H9 (cell line): ENCODE results near the gene PIN1. TPM values are rescaled to one million over a fixed set of nuclear protein-coding genes. Genes with fewer than 3 reads are reported as not detected.

Experiments used
- DNase-seq: peaks from one replicate; pipeline ENCODE4 v3.0.0-alpha.2; 2017
- H2AFZ ChIP-seq: one replicate; pipeline ENCODE4 v1.6.1; 2013; ENCODE audit warnings: mild to moderate bottlenecking, low read length, control low read depth, moderate library complexity
- H2AK5ac ChIP-seq: 2 replicates; pipeline ENCODE4 v1.6.1; 2013; ENCODE audit warnings: low read length, control low read depth, mixed read lengths; ENCODE audit not compliant: insufficient read length
- H2BK120ac ChIP-seq: one replicate; pipeline ENCODE4 v1.6.1; 2013; ENCODE audit warnings: low read depth, mild to moderate bottlenecking, low read length, control low read depth, inconsistent platforms; ENCODE audit not compliant: poor library complexity, severe bottlenecking
- H2BK12ac ChIP-seq: 2 replicates; pipeline ENCODE4 v1.6.1; 2013; ENCODE audit warnings: low read length, control low read depth, mixed read lengths, low read depth; ENCODE audit not compliant: insufficient read length
- H2BK15ac ChIP-seq: 2 replicates; pipeline ENCODE4 v1.6.1; 2013; ENCODE audit warnings: low read depth, low read length, control low read depth
- H2BK20ac ChIP-seq: one replicate; pipeline ENCODE4 v1.6.1; 2013; ENCODE audit warnings: low read depth, mild to moderate bottlenecking, low read length, control low read depth, inconsistent platforms; ENCODE audit not compliant: poor library complexity, severe bottlenecking
- H2BK5ac ChIP-seq: 2 replicates; pipeline ENCODE4 v1.6.1; 2013; ENCODE audit warnings: low read length, control low read depth, mixed read lengths; ENCODE audit not compliant: insufficient read length
- H3K14ac ChIP-seq: 2 replicates; pipeline ENCODE4 v1.6.1; 2013; ENCODE audit warnings: low read length, control low read depth; ENCODE audit not compliant: insufficient read depth
- H3K18ac ChIP-seq: 2 replicates; pipeline ENCODE4 v1.6.1; 2013; ENCODE audit warnings: low read depth, mild to moderate bottlenecking, mixed read lengths, low read length, control low read depth; ENCODE audit not compliant: insufficient read length
- H3K23ac ChIP-seq: 2 replicates; pipeline ENCODE4 v1.6.1; 2013; ENCODE audit warnings: low read length, control low read depth, mixed read lengths, low read depth; ENCODE audit not compliant: insufficient read length
- H3K23me2 ChIP-seq: 2 replicates; pipeline ENCODE4 v1.6.1; 2013; ENCODE audit warnings: low read depth, mild to moderate bottlenecking, mixed read lengths, low read length, control low read depth; ENCODE audit not compliant: insufficient read length, poor library complexity, severe bottlenecking
- H3K27ac ChIP-seq: 2 replicates; pipeline ENCODE4 v1.5.1; 2013; ENCODE audit warnings: low read length, control low read depth, mixed read lengths, low read depth; ENCODE audit not compliant: insufficient read length
- H3K27me3 ChIP-seq: 2 replicates; pipeline ENCODE4 v1.6.1; 2013; ENCODE audit warnings: low read length, control low read depth, inconsistent platforms; ENCODE audit not compliant: insufficient read depth
- H3K4ac ChIP-seq: 2 replicates; pipeline ENCODE4 v1.6.1; 2013; ENCODE audit warnings: low read depth, mild to moderate bottlenecking, control low read depth, inconsistent platforms, low read length, moderate library complexity
- H3K4me1 ChIP-seq: 2 replicates; pipeline ENCODE4 v1.6.1; 2013; ENCODE audit warnings: low read length, control low read depth, inconsistent platforms; ENCODE audit not compliant: insufficient read depth
- H3K4me2 ChIP-seq: 2 replicates; pipeline ENCODE4 v1.6.1; 2013; ENCODE audit warnings: low read length, control low read depth, mixed read lengths; ENCODE audit not compliant: insufficient read length, insufficient read depth
- H3K56ac ChIP-seq: 2 replicates; pipeline ENCODE4 v1.6.1; 2013; ENCODE audit warnings: low read depth, mild to moderate bottlenecking, mixed read lengths, low read length, control low read depth; ENCODE audit not compliant: insufficient read length
- H3K79me1 ChIP-seq: 2 replicates; pipeline ENCODE4 v1.6.1; 2013; ENCODE audit warnings: low read depth, mild to moderate bottlenecking, moderate library complexity, low read length, control low read depth, inconsistent platforms; ENCODE audit not compliant: insufficient read depth, poor library complexity, severe bottlenecking
- H3K79me2 ChIP-seq: 2 replicates; pipeline ENCODE4 v1.6.1; 2013; ENCODE audit warnings: low read length, control low read depth, inconsistent platforms; ENCODE audit not compliant: insufficient read depth
- H3K9ac ChIP-seq: 2 replicates; pipeline ENCODE4 v1.6.1; 2013; ENCODE audit warnings: low read length, control low read depth, mixed read lengths; ENCODE audit not compliant: insufficient read length; ENCODE audit errors: extremely low read depth
- H3K9me3 ChIP-seq: one replicate; pipeline ENCODE4 v1.6.1; 2013; ENCODE audit warnings: low read depth, low read length, inconsistent platforms; ENCODE audit not compliant: control insufficient read depth
- H3T11ph ChIP-seq: one replicate; pipeline ENCODE4 v1.6.1; 2013; ENCODE audit warnings: mild to moderate bottlenecking, low read length, control low read depth, inconsistent platforms
- H4K20me1 ChIP-seq: one replicate; pipeline ENCODE4 v1.6.1; 2013; ENCODE audit not compliant: control insufficient read depth, insufficient read length, insufficient read depth
- H4K5ac ChIP-seq: 2 replicates; pipeline ENCODE4 v1.6.1; 2013; ENCODE audit warnings: low read depth, mild to moderate bottlenecking, mixed read lengths, low read length, control low read depth; ENCODE audit not compliant: insufficient read length
- H4K8ac ChIP-seq: replicated peaks from 2 replicates; pipeline ENCODE4 v1.6.1; 2013; ENCODE audit warnings: low read length, control low read depth, mixed read lengths, low read depth; ENCODE audit not compliant: insufficient read length
- H4K91ac ChIP-seq: 2 replicates; pipeline ENCODE4 v1.6.1; 2013; ENCODE audit warnings: low read depth, mild to moderate bottlenecking, moderate library complexity, mixed read lengths, low read length, control low read depth; ENCODE audit not compliant: insufficient read length
- H3K27ac Mint-ChIP-seq, 3 experiments: 2 replicates in 2 of 3; 3 replicates in 1 of 3; pipeline ENCODE4 v1.8.0; 2020 to 2021; ENCODE audit warnings: mixed read lengths in 3 of 3, mild to moderate bottlenecking in 1 of 3, moderate library complexity in 1 of 3
- H3K27me3 Mint-ChIP-seq: 2 replicates; pipeline ENCODE4 v1.8.0; 2021; ENCODE audit warnings: low read depth, mild to moderate bottlenecking, moderate library complexity, mixed read lengths
- H3K36me3 Mint-ChIP-seq, 3 experiments: 2 replicates in 2 of 3; 3 replicates in 1 of 3; pipeline ENCODE4 v1.8.0; 2020 to 2021; ENCODE audit warnings: low read depth in 3 of 3, mixed read lengths in 3 of 3; ENCODE audit not compliant: insufficient read depth in 1 of 3
- H3K4me1 Mint-ChIP-seq, 2 experiments: 2 replicates each; pipeline ENCODE4 v1.8.0; 2020; ENCODE audit warnings: mixed read lengths in 2 of 2
- H3K4me3 Mint-ChIP-seq, 2 experiments: 2 replicates in 1 of 2; 3 replicates in 1 of 2; pipeline ENCODE4 v1.8.0; 2020 to 2021; ENCODE audit warnings: mild to moderate bottlenecking in 2 of 2, mixed read lengths in 2 of 2, moderate library complexity in 1 of 2
- H3K9me3 Mint-ChIP-seq, 2 experiments: 2 replicates in 1 of 2; 3 replicates in 1 of 2; pipeline ENCODE4 v1.8.0; 2020; ENCODE audit warnings: mild to moderate bottlenecking in 2 of 2, mixed read lengths in 2 of 2, moderate library complexity in 1 of 2
- WGBS: extraction: QIAGEN DNeasy Blood & Tissue Kit; methylation state at CpG from one replicate; pipeline ENCODE4 v1.1.7; 2013; ENCODE audit warnings: missing lambda C conversion rate, low lambda C conversion rate, mixed read lengths; ENCODE audit not compliant: insufficient read length; ENCODE audit errors: extremely low coverage; 5-methylcytosine and 5-hydroxymethylcytosine counted together
- total RNA-seq: library from RNA; stranded (reverse); gene quantifications from 2 replicates; pipeline ENCODE4 v1.2.1, GENCODE V29; 2021
- TF ChIP-seq, protein P1 (sequence below): fragments of 200-600 bp; sonication (generic); conservative IDR thresholded peaks from 3 replicates; pipeline ENCODE4 v1.8.0; 2021; ENCODE audit warnings: antibody characterized with exemption, mild to moderate bottlenecking

PIN1 gene
- total RNA-seq, 1 experiment from 2014 or later, result 110 TPM

DNA sequence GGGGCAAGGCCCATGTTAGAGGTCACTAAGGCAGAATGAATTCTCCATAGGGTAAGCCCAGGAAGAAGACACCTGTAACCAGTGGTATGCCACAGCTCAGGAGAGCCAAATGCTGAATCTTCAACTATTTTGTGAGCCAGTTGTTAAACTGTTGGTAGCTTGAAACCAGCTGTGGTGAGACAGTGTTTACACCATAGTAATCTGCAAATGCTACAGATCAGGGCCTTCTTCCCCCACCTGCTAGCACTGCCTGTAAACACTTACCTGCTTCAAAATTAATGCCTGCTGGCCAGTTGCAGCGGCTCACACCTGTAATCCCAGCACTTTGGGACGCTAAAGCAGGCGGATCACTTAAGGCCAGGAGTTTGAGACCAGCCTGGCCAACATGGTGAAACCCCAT lies 28.3 kb upstream of the PIN1 start:
- H2BK20ac ChIP-seq, result no peak overlapping the region
- H3K79me1 ChIP-seq, result no peaks in the 10 kb centered on the region
- no peaks in the 10 kb centered on the region for H3K9me3 ChIP-seq
- WGBS, result no CpG with 5 or more reads among the region's 3 CpGs
- H4K8ac ChIP-seq, result no peak overlapping the region
- no peaks in the 10 kb centered on the region for H3K27me3 Mint-ChIP-seq
- no peak overlapping the region for H4K91ac ChIP-seq
- no peak overlapping the region for H2BK120ac ChIP-seq
- TF ChIP-seq, protein P1, sequence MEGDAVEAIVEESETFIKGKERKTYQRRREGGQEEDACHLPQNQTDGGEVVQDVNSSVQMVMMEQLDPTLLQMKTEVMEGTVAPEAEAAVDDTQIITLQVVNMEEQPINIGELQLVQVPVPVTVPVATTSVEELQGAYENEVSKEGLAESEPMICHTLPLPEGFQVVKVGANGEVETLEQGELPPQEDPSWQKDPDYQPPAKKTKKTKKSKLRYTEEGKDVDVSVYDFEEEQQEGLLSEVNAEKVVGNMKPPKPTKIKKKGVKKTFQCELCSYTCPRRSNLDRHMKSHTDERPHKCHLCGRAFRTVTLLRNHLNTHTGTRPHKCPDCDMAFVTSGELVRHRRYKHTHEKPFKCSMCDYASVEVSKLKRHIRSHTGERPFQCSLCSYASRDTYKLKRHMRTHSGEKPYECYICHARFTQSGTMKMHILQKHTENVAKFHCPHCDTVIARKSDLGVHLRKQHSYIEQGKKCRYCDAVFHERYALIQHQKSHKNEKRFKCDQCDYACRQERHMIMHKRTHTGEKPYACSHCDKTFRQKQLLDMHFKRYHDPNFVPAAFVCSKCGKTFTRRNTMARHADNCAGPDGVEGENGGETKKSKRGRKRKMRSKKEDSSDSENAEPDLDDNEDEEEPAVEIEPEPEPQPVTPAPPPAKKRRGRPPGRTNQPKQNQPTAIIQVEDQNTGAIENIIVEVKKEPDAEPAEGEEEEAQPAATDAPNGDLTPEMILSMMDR, result no peak
- H3K4me1 ChIP-seq, result no peaks in the 10 kb centered on the region
- no peaks in the 10 kb centered on the region for H3K27me3 ChIP-seq
- no peak overlapping the region for H2AK5ac ChIP-seq
- H3K79me2 ChIP-seq, result no peaks in the 10 kb centered on the region; the same call in 1 of the 2 replicates
- no peak overlapping the region for H2BK5ac ChIP-seq
- H2AFZ ChIP-seq, result no peak overlapping the region
- H3K4ac ChIP-seq, result no peak overlapping the region
- no peak overlapping the region for H2BK12ac ChIP-seq
- H3K4me3 Mint-ChIP-seq, result no peak overlapping the region
- DNase-seq, result no peak
- no peak overlapping the region for H3K27ac ChIP-seq
- H3K23ac ChIP-seq, result no peak overlapping the region
- no peak overlapping the region for H2BK15ac ChIP-seq
- no peak overlapping the region for H3T11ph ChIP-seq
- no peak overlapping the region for H4K5ac ChIP-seq
- H3K14ac ChIP-seq, result no peak overlapping the region
- H3K23me2 ChIP-seq, result no peaks in the 10 kb centered on the region
- H3K56ac ChIP-seq, result no peak overlapping the region
- H3K36me3 Mint-ChIP-seq, result peaks cover 14 to 35% (median 28%) of the 10 kb centered on the region in 3 experiments
- H3K4me2 ChIP-seq, result no peak overlapping the region
- H3K4me1 Mint-ChIP-seq, result no peaks in the 10 kb centered on the region
- H3K9me3 Mint-ChIP-seq, result no peaks in the 10 kb centered on the region
- H4K20me1 ChIP-seq, result no peaks in the 10 kb centered on the region
- no peak overlapping the region for H3K18ac ChIP-seq
- H3K9ac ChIP-seq, result no peak overlapping the region
- no peak overlapping the region for H3K27ac Mint-ChIP-seq
